Fibroblast of upper back skin (primary cell): ENCODE data around the gene FAM78A.

ENCODE experiments used
- DNase-seq: peaks from one replicate; pipeline ENCODE4 v3.0.0-alpha.2; 2013

The FAM78A gene

GRCh38 chr9:131302244-131303075 lies 26.1 kb upstream of the FAM78A start:
- DNase-seq = no peak

- no peak for DNase-seq
Measured at GRCh38 chr9:131300444-131300843, 24.1 kb upstream of the FAM78A start.

DNA sequence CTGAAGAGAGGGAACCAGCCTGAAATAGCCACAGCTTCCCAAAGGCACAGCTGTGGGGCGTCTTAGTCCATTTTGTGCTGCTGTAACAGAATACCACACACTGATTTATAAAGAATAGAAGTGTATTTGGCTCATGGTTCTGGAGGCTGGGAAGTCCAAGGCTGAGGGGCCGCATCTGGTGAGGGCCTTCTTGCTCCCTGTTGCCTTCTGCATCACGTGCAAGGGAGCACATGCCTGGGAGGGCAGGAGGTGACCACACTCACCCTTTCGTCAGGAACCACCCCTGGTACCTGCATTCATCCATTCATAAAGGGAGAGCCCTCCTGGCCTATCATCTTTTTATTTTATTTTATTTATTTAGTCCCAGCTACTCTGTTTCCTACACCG lies 23.6 kb upstream of the FAM78A start:
- no peak for DNase-seq

GRCh38 chr9:131299346-131299960 lies 23.1 kb upstream of the FAM78A start:
- DNase-seq = no peak

DNA sequence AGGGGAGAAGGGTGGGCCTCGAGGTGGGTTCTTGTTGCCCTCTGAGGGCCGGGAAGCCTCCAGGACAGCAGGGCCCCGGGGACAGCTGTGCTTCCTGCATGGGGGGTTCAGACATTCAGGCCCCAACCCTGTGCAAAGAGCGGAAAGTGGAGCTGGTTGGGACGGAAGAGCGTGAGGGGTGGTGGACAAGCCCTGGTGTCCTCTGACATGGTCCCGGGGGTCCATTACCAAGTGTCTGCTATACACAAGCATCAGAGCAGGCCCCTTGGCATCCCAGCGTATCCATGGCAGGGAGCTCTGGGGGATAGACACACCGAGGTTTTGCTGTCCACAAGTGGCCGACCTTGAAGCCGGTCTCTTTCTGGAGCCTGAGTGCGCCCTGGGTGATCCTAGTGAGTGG lies 22.5 kb upstream of the FAM78A start:
- no peak for DNase-seq

DNA sequence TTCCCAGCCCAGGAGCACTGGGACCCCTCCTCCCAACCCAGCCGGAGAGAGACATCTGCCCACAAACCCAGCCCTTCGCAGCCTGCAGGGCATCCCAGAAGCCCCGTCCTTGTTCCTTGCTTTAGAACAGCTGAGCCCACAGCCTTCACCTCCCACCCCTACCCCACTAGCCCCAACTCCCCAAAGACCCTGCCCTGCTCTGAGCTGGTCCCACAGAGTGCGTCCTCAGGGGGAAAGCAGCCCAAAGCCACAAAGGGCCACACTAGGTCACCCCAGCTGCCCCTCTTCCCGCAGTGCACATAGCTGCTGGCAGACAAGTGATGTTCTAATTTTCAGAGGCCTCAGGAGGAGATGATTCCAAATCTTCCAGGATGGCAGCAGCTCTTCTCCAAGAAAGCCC lies 22.0 kb upstream of the FAM78A start:
- DNase-seq = no peak

DNA sequence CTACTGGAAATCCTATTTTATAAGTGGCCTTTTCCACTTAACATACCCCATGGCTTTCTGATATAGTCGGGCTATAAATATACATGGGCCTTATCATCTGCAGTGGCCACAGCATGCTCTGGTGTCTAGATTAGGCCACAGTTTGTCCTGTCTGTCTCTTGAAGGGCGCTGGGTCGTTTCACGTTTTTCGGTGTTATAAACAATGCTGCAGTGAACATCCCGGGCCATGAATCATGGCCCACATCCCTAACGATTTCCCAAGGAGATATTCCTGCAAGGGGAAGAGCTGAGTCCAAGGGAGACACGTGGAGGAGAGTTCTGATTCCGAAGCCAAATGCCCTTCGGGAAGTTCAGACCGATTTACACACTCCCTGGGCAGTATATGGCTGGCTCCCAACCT lies 21.6 kb upstream of the FAM78A start:
- no peak for DNase-seq

- DNase-seq = no peak
Measured at GRCh38 chr9:131296906-131297500, 20.7 kb upstream of the FAM78A start.

- DNase-seq = no peak
Measured at GRCh38 chr9:131296460-131296859, 20.1 kb upstream of the FAM78A start.

- DNase-seq = no peak
Measured at GRCh38 chr9:131292937-131293336, 16.6 kb upstream of the FAM78A start.

DNA sequence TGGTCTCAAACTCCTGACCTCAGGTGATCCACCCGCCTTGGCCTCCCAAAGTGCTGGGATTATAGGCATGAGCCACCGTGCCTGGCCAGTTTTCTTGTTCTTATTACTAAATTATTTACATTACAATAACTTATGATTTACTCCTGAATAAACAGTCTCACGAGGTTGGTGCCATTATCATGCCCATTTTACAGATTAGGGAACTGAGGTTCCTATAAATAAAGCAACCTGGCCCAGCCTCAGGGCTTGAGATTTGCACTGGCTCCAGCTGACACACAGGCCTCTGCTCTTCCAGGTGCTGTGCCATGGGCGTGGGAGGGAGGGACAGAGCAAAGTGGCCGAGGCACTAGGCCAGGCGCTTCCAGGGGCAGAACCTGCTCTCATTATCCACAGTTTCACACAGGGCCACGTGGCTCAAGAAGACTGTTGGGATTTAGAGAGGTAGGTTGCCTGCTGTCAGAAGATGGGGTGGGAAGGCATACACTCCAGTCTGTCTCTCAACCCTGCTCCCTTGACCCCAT lies 15.5 kb upstream of the FAM78A start:
- DNase-seq = no peak

DNA sequence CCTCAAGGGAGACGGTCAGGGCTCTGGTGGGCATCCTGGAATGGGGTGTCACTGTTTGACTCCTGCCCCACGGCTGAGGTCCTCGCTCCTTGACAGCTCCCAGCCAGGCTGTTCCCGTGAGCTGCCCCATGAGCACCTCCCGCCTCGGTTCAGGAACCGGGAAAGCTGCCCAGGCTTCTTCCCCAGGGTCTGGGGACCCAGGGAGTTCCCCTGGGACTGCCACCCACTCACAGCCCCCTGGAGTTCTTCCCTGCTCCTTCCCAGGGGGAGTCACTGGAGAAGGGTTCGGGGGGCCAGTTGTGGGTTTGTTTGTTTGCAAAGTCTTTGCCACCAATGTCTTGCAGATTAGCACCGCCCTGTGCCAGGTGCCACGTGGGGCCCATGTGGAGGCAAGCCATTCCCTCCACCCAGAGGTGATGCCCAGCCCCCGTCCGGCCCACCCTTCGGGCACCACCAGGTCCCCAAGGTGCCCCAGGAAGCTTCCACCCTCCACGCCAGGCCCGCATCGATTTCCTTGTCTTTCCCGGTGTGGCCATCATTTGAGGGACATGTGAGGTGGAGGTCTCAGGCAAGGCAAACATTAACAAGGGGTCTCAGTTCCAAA lies 14.6 kb upstream of the FAM78A start:
- no peak for DNase-seq

- DNase-seq = no peak
Measured at GRCh38 chr9:131290036-131290766, 13.9 kb upstream of the FAM78A start.

DNA sequence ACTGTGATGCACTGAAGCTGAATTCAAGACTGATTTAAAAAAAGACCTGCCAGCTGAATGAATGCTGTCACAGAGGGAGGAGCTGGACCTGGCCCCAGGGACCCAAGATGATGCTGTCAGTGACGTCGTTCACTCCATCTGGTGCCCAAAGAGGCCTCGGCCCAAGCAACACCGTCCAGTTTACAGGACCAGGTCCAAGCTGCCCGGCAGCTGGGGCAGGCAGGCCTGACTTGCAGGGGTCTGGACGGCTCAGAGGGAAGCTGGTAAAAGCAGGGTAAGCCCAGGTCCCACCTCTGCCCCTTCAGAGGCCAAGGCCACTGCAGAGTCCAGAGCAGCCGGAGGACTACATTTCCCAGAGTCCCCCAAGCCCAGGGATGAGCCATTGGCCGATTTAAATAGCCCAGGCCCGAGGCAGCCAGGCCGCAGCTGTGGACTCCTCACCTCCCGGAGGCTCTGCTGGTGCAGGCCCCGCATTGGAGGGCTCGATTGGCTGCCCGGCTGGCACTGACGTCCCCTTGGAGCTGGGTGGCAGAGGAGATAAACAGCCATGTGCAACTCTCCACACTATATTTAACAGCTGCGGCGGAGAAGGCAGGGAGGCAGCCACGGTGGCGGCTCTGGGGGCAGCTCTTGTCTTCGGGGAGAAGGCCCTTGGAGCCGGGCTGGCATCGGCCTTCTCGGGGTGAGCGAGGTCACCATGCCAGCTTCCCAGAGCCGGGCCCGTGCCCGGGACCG lies 13.2 kb upstream of the FAM78A start, which contains the start of gene PLPP7:
TSS of gene PLPP7 (plus strand) at position 423 of the 735 bp plus-strand sequence. CDS start at position 698, 275 bp downstream.
- peak; percentile 49 for DNase-seq

DNA sequence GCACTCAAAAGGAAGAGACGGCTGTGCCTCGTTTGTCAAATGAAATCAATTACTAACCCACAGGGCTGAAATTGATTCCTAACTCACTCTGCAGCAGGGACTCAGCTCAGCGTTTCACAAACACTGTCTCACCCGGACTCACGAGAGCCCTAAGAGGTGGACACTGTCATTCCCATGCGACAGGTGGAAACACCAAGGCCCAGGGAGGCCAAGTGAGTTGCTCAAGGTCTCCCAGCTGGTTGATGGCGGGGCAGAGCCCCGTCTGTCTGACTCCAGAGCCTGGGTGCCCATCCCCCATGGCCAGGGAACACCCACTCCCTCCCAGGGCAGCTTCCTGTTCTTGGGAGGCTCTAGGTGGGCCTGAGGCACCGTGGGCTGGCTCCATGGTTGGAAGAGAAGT lies 11.9 kb upstream of the FAM78A start:
- no peak for DNase-seq

GRCh38 chr9:131287359-131287758 lies 11.0 kb upstream of the FAM78A start:
- DNase-seq = no peak

DNA sequence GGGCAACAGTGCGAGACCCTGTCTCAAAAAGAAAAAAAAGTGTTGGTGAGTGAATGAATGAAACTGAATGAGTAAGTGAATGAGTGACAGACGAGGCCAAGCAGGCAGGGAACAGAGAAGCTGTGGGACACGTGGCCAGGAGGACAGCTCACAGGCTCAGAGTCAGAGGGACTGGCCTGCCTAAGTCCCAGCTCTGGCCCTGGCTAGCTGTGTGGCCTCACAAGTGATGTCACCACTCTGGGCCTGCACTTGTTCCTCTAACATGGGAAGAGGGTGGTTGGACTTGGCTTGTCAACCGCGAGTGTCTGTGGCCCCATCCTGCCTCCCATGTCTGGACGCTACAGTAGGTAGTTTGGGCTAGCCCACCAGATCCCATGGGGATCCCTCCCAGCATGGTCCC lies 8.5 kb upstream of the FAM78A start:
- no peak for DNase-seq

DNA sequence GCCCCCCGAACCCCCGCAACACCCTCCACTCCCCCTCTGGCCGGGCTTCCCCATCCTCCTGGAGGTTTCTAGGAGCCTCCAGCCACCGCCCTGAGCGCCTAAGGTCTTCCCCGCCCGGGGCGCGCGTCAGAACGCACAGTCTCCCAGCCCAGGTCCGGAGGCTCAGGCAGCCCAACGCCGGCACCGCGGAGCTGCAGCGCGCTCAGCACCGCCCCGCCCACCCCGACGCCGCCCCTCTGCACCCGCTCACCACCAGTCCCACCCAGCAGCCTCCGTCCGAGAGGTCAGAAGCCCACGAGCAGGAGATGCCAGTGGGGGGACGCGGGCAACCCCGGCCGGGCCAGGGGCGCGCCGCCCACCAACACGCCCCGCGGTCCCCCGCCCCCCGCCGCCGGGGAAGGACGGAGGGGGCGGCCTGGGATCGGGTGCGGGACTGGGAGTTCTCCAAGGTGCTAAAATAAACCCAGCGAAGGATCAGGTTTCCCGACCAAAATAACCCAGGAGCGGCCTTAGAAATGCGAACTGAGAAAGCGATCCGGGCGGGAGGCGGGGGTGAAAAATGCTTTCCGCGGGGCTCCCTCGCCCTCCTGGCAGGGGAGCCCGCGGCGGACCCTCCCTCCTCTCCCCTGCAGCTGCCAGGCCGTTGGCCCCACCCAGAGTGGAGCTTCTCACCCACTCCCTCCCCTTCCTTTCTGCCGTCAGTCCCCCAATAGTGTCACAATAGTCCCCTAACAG lies 6.5 kb upstream of the FAM78A start:
- no peak for DNase-seq

GRCh38 chr9:131282175-131282574 lies 5.9 kb upstream of the FAM78A start:
- no peak for DNase-seq

DNA sequence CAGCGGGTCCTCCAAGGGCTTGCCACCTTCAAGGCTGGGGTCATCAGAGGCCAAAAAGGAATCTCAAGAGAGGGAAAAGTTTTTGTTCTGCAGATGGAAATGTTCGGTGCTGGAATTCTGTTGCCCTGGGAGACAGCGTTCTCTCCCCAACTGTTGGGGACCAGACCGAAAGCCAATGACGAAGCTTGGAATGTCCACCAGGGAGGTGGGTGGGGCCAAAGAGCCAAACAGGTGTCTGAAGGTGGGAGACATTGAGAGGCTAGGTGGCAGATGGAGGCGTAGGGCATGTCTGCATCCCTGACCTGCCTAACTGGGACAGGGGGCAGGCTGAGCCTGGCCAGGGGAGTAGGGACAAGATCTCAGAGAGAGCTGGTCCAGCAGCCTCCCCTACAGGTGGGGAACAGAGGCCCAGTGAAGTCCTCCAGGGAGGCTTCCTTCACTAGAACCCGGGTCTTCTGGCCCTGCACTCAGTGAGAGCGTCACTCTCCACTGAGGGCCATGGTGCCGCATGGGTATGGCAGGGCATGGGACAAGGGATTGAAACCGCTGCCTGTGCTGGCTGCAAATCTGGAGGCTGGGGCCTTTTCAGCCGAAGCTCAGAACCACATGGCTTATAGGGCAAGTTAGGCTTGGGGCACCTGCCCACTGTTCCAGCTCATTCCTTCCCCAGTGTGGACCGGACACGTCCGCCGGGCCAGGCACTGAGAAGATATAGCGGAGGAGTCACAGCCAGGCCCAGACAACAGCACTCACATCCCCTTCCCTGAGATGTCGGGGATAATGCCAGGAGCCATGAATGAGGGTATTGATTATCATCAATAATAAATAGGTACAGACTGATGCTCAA lies 5.0 kb upstream of the FAM78A start:
- DNase-seq = no peak
